Mesenchymal stem cell (in vitro differentiated cells and primary cell): ENCODE results near the gene STARD3.
A peak's percentile ranks its signal among the peaks of the same experiment; 100 is the strongest.

Experiments
- DNase-seq: peaks from one replicate; pipeline ENCODE4 v3.0.0-alpha.2; 2013
- H2AFZ ChIP-seq: one replicate; pipeline ENCODE4 v1.6.1; 2013; ENCODE audit warnings: low read depth, mild to moderate bottlenecking, control low read depth, inconsistent platforms, low read length, moderate library complexity
- H2AK5ac ChIP-seq: 2 replicates; pipeline ENCODE4 v1.6.1; 2013; ENCODE audit warnings: low read length, moderate library complexity, mild to moderate bottlenecking, inconsistent platforms; ENCODE audit not compliant: severe bottlenecking
- H2BK120ac ChIP-seq: one replicate; pipeline ENCODE4 v1.6.1; 2013; ENCODE audit warnings: low read depth, mild to moderate bottlenecking, inconsistent platforms, low read length, moderate library complexity
- H2BK12ac ChIP-seq, 2 experiments: one replicate each; pipeline ENCODE4 v1.6.1; 2013; ENCODE audit warnings: inconsistent platforms in 2 of 2, low read length in 2 of 2, mild to moderate bottlenecking in 2 of 2, moderate library complexity in 2 of 2, control low read depth in 1 of 2
- H2BK15ac ChIP-seq: one replicate; pipeline ENCODE4 v1.6.1; 2013; ENCODE audit warnings: mild to moderate bottlenecking, low read depth, inconsistent platforms; ENCODE audit not compliant: poor library complexity, severe bottlenecking
- H2BK5ac ChIP-seq: 2 replicates; pipeline ENCODE4 v1.6.1; 2013; ENCODE audit warnings: low read depth, mild to moderate bottlenecking, low read length, control low read depth, inconsistent platforms; ENCODE audit not compliant: poor library complexity, severe bottlenecking
- H3K14ac ChIP-seq, 2 experiments: one replicate each; pipeline ENCODE4 v1.6.1; 2013; ENCODE audit warnings: inconsistent platforms in 2 of 2, low read length in 2 of 2, control low read depth in 1 of 2, mild to moderate bottlenecking in 1 of 2, moderate library complexity in 1 of 2
- H3K18ac ChIP-seq, 2 experiments: one replicate each; pipeline ENCODE4 v1.6.1; 2013; ENCODE audit warnings: inconsistent platforms in 2 of 2, low read length in 2 of 2, control low read depth in 1 of 2, low read depth in 1 of 2, mild to moderate bottlenecking in 1 of 2
- H3K23ac ChIP-seq, 2 experiments: one replicate each; pipeline ENCODE4 v1.6.1; 2013; ENCODE audit warnings: inconsistent platforms in 2 of 2, low read length in 2 of 2, mild to moderate bottlenecking in 2 of 2, moderate library complexity in 2 of 2, control low read depth in 1 of 2
- H3K27ac ChIP-seq: 2 replicates; pipeline ENCODE4 v1.5.1; 2013; ENCODE audit warnings: mild to moderate bottlenecking, moderate library complexity, low read length, control low read depth, inconsistent platforms; ENCODE audit not compliant: poor library complexity, severe bottlenecking
- H3K27me3 ChIP-seq, 2 experiments: 2 replicates each; pipeline versions ENCODE4 v1.6.1 to v1.7.0; 2013; ENCODE audit warnings: low read length in 2 of 2, mild to moderate bottlenecking in 2 of 2, moderate library complexity in 2 of 2, control low read depth in 1 of 2, inconsistent platforms in 1 of 2; ENCODE audit not compliant: control insufficient read depth in 1 of 2, insufficient read depth in 1 of 2
- H3K36me3 ChIP-seq, 2 experiments: 2 replicates each; pipeline versions ENCODE4 v1.6.1 to v1.7.0; 2013; ENCODE audit warnings: low read length in 2 of 2, control low read depth in 1 of 2, inconsistent platforms in 1 of 2, low read depth in 1 of 2, mild to moderate bottlenecking in 1 of 2; ENCODE audit not compliant: insufficient read depth in 2 of 2, control insufficient read depth in 1 of 2
- H3K4ac ChIP-seq, 2 experiments: one replicate each; pipeline ENCODE4 v1.6.1; 2013; ENCODE audit warnings: inconsistent platforms in 2 of 2, low read length in 2 of 2, mild to moderate bottlenecking in 2 of 2, moderate library complexity in 2 of 2, control low read depth in 1 of 2, low read depth in 1 of 2
- H3K4me1 ChIP-seq: 2 replicates; pipeline ENCODE4 v1.6.1; 2013; ENCODE audit warnings: low read depth, low read length, control low read depth; ENCODE audit not compliant: control insufficient read depth, insufficient read depth
- H3K4me2 ChIP-seq: 2 replicates; pipeline ENCODE4 v1.6.1; 2013; ENCODE audit warnings: low read length, mild to moderate bottlenecking, inconsistent platforms; ENCODE audit not compliant: poor library complexity, severe bottlenecking
- H3K4me3 ChIP-seq, 2 experiments: 2 replicates each; pipeline versions ENCODE4 v1.5.1 to v1.7.0; 2013; ENCODE audit warnings: low read length in 2 of 2, mild to moderate bottlenecking in 2 of 2, control low read depth in 1 of 2, low read depth in 1 of 2; ENCODE audit not compliant: insufficient read depth in 1 of 2
- H3K79me1 ChIP-seq: replicated peaks from 2 replicates; pipeline ENCODE4 v1.6.1; 2013; ENCODE audit warnings: mild to moderate bottlenecking, control low read depth, low read length, inconsistent platforms; ENCODE audit not compliant: poor library complexity, severe bottlenecking
- H3K9ac ChIP-seq: 2 replicates; pipeline ENCODE4 v1.7.0; 2013; ENCODE audit warnings: mild to moderate bottlenecking, low read length, moderate library complexity
- H3K9me3 ChIP-seq: 2 replicates; pipeline ENCODE4 v1.7.0; 2013; ENCODE audit warnings: mild to moderate bottlenecking, low read length; ENCODE audit not compliant: control insufficient read depth
- H4K8ac ChIP-seq: one replicate; pipeline ENCODE4 v1.6.1; 2013; ENCODE audit warnings: inconsistent platforms, mild to moderate bottlenecking, low read length, moderate library complexity
- H4K91ac ChIP-seq: one replicate; pipeline ENCODE4 v1.6.1; 2013; ENCODE audit warnings: mild to moderate bottlenecking, low read length, inconsistent platforms
- WGBS: methylation state at CpG from one replicate; pipeline ENCODE4 v1.1.7; 2013; ENCODE audit warnings: mixed read lengths; 5-methylcytosine and 5-hydroxymethylcytosine counted together

The STARD3 gene

GRCh38 chr17:39599665-39600231 is 37.2 kb upstream of the STARD3 start:
- Histone ChIP-seq H3K4ac (no peak overlapping the region), H3K4me1 (peaks cover 9% of the 10 kb centered on the region), H2BK15ac (no peak overlapping the region), H3K9me3 (no peaks in the 10 kb centered on the region), H3K27ac (no peak overlapping the region), H2BK12ac (no peak overlapping the region), H3K4me3 (no peak overlapping the region), H4K91ac (no peak overlapping the region), H2BK5ac (no peak overlapping the region), H3K4me2 (no peak overlapping the region), H4K8ac (no peak overlapping the region), H3K9ac (no peak overlapping the region), H3K23ac (no peak overlapping the region), H3K18ac (no peak overlapping the region), H2BK120ac (no peak overlapping the region), H3K27me3 (peaks cover 98% of the 10 kb centered on the region in 2 experiments), H3K14ac (no peak overlapping the region), H2AK5ac (no peak overlapping the region), H3K79me1 (no peaks in the 10 kb centered on the region), H3K36me3 (no peaks in the 10 kb centered on the region), H2AFZ (no peak overlapping the region)
- under 1% methylated on average over 24 of the region's 28 CpGs for WGBS
- DNase-seq, result no peak

- Histone ChIP-seq H2BK15ac (no peak overlapping the region), H2AK5ac (no peak overlapping the region), H3K9ac (no peak overlapping the region), H3K27ac (no peak overlapping the region), H3K4me1 (peaks cover 13% of the 10 kb centered on the region), H3K9me3 (no peaks in the 10 kb centered on the region), H4K91ac (no peak overlapping the region), H4K8ac (no peak overlapping the region), H3K18ac (no peak overlapping the region), H3K4me3 (no peak overlapping the region), H3K27me3 (peaks cover 98% of the 10 kb centered on the region in 2 experiments), H2BK5ac (no peak overlapping the region), H3K14ac (no peak overlapping the region), H2BK12ac (no peak overlapping the region), H3K36me3 (no peaks in the 10 kb centered on the region), H3K4me2 (no peak overlapping the region), H3K23ac (peak overlapping the region in 1 of 2 experiments; percentile 34), H3K4ac (no peak overlapping the region), H3K79me1 (no peaks in the 10 kb centered on the region), H2BK120ac (no peak overlapping the region), H2AFZ (no peak overlapping the region)
- 5% methylated on average over 9 of the region's 13 CpGs for WGBS
- no peak for DNase-seq
These were observed 36.5 kb upstream of the STARD3 start for GRCh38 chr17:39600288-39600996.

GRCh38 chr17:39600997-39601597 is 35.8 kb upstream of the STARD3 start:
- WGBS, result under 1% methylated on average over 9 of the region's 21 CpGs
- no peak overlapping the region for H4K8ac ChIP-seq
- no peak overlapping the region for H2AFZ ChIP-seq
- H3K4me2 ChIP-seq, result no peak overlapping the region
- no peak overlapping the region for H2BK120ac ChIP-seq
- H3K36me3 ChIP-seq, result no peaks in the 10 kb centered on the region
- H3K9me3 ChIP-seq, result no peaks in the 10 kb centered on the region
- H3K4ac ChIP-seq, result no peak overlapping the region
- H3K23ac ChIP-seq, result peak overlapping the region in 1 of 2 experiments; percentile 34
- no peak overlapping the region for H2AK5ac ChIP-seq
- no peak overlapping the region for H3K4me3 ChIP-seq
- no peak overlapping the region for H2BK12ac ChIP-seq
- no peak overlapping the region for H4K91ac ChIP-seq
- H2BK5ac ChIP-seq, result no peak overlapping the region
- H3K14ac ChIP-seq, result no peak overlapping the region
- peaks cover 19% of the 10 kb centered on the region for H3K4me1 ChIP-seq
- H3K27me3 ChIP-seq, result peaks cover 96 to 98% of the 10 kb centered on the region in 2 experiments
- no peak overlapping the region for H3K9ac ChIP-seq
- H3K79me1 ChIP-seq, result no peaks in the 10 kb centered on the region
- H3K18ac ChIP-seq, result no peak overlapping the region
- H2BK15ac ChIP-seq, result no peak overlapping the region
- no peak overlapping the region for H3K27ac ChIP-seq
- no peak for DNase-seq

- 10% methylated on average over 9 of the region's 12 CpGs for WGBS
- Histone ChIP-seq H3K4me1 (peaks cover 23% of the 10 kb centered on the region), H3K23ac (no peak overlapping the region), H3K4me3 (no peak overlapping the region), H3K4me2 (no peak overlapping the region), H2BK12ac (no peak overlapping the region), H4K8ac (no peak overlapping the region), H2BK120ac (no peak overlapping the region), H3K18ac (no peak overlapping the region), H3K9ac (no peak overlapping the region), H3K27ac (no peak overlapping the region), H3K36me3 (no peaks in the 10 kb centered on the region), H2BK5ac (no peak overlapping the region), H3K27me3 (peaks cover 92 to 98% of the 10 kb centered on the region in 2 experiments), H3K79me1 (no peaks in the 10 kb centered on the region), H3K9me3 (no peaks in the 10 kb centered on the region), H2AK5ac (no peak overlapping the region), H4K91ac (no peak overlapping the region), H2BK15ac (no peak overlapping the region), H3K14ac (no peak overlapping the region), H2AFZ (no peak overlapping the region), H3K4ac (no peak overlapping the region)
- DNase-seq, result no peak
These were observed 35.0 kb upstream of the STARD3 start for GRCh38 chr17:39601758-39602532.
